Fibroblast of mammary gland (primary cell): ENCODE measurements around the gene BCAS2.

Experiments used
- DNase-seq: peaks from one replicate; pipeline ENCODE4 v3.0.0-alpha.2; 2010; ENCODE audit warnings: low read depth
- H3K4me3 ChIP-seq: 2 replicates; pipeline ENCODE4 v1.5.1; 2011; ENCODE audit warnings: low read depth, mild to moderate bottlenecking, low read length, moderate library complexity; ENCODE audit not compliant: control insufficient read depth
- CTCF ChIP-seq: conservative IDR thresholded peaks from 2 replicates; pipeline ENCODE4 v1.5.1; 2011; ENCODE audit warnings: low read depth, low read length, inconsistent platforms; ENCODE audit not compliant: control insufficient read depth, insufficient read depth

The BCAS2 gene

GRCh38 chr1:114609826-114610225 lies 28.4 kb upstream of the BCAS2 start:
- TF ChIP-seq CTCF, result no peak
- H3K4me3 ChIP-seq, result no peak overlapping the region
- DNase-seq, result no peak

- TF ChIP-seq CTCF, result no peak
- no peak for DNase-seq
These were observed 27.6 kb upstream of the BCAS2 start for GRCh38 chr1:114609026-114609425.

GRCh38 chr1:114607223-114607622 lies 25.8 kb upstream of the BCAS2 start:
- DNase-seq, result no peak
- H3K4me3 ChIP-seq, result no peak overlapping the region
- no peak for TF ChIP-seq CTCF

More at GRCh38 chr1:114609026-114609425, 27.6 kb upstream of the BCAS2 start:
- H3K4me3 ChIP-seq, result no peak overlapping the region

- no peak overlapping the region for H3K4me3 ChIP-seq
- DNase-seq, result peak; percentile 29
- TF ChIP-seq CTCF, result no peak
These were observed 16.5 kb upstream of the BCAS2 start for GRCh38 chr1:114597949-114598348.

GRCh38 chr1:114595602-114596001 lies 14.2 kb upstream of the BCAS2 start:
- DNase-seq, result no peak
- H3K4me3 ChIP-seq, result no peak overlapping the region
- no peak for TF ChIP-seq CTCF

- no peak for TF ChIP-seq CTCF
- DNase-seq, result no peak
These were observed 12.6 kb upstream of the BCAS2 start for GRCh38 chr1:114594046-114594445.

GRCh38 chr1:114589122-114589521 lies 7.7 kb upstream of the BCAS2 start:
- no peak for TF ChIP-seq CTCF
- H3K4me3 ChIP-seq, result no peak overlapping the region
- DNase-seq, result no peak

More at GRCh38 chr1:114594046-114594445, 12.6 kb upstream of the BCAS2 start:
- H3K4me3 ChIP-seq, result no peak overlapping the region
